Measurements from ENCODE around the gene GRM4. TPM values are rescaled to one million over a fixed set of nuclear protein-coding genes. Genes with fewer than 3 reads are reported as not detected.

The GRM4 gene
- total and polyA plus RNA-seq, 2 experiments from 2014 or later: 0.10 to 0.22 TPM

DNA sequence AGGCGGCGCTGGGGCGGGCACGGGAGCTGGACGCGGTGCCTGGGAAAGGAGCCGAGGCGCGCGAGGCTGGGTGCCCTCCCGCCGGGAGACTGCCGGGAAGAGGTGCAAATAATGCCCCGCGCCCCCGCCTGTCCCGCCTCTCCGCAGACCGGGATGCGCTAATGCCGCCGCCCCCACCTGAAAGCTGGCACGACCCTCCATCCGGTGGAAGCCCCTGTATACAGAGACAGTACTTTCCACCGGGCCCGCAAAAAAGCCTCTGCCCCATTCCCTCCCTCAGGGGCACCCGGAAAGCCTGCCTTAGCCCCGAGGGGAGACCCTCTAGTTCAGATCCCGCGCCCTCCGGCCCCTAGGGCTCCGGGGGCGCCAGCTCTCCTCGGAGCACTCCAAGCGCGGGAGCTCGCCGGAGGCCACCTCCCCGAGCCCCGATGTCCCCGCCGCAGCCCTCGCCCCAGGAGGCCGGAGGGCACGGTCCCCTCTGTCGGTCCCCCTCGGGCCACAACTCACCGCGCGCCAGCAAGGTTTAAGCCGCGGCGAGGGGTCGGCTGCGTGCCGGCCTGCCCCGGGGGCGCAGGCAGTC, 1.2 kb downstream of the GRM4 start:
- 2 to 3% methylated on average over 43 to 52 of the region's 58 CpGs for WGBS, 2 experiments (ENCODE audit: low coverage in 1 of 2, low lambda C conversion rate in 2 of 2, missing lambda C conversion rate in 2 of 2)
- Histone ChIP-seq H3K4me1 (ENCODE audit: insufficient read depth) (no peaks in the 10 kb centered on the region), H3K79me2 (ENCODE audit: insufficient read depth) (no peaks in the 10 kb centered on the region), H3K36me3 (ENCODE audit: low read depth) (no peaks in the 10 kb centered on the region), H3K27ac (no peak overlapping the region), H3K27me3 (replicated peaks; ENCODE audit: insufficient read depth) (peaks cover 41% of the 10 kb centered on the region), H3K4me2 (ENCODE audit: unreplicated experiment) (peak overlapping the region; percentile 53), H4K20me1 (ENCODE audit: insufficient read depth) (no peaks in the 10 kb centered on the region), H3K9me3 (ENCODE audit: low read depth) (no peaks in the 10 kb centered on the region), H3F3A (ENCODE audit: insufficient read depth) (0 out of 2 replicates have a peak, but pooled peaks cover 3% of the 10 kb centered on the region), H3K4me3 (peak overlapping the region; percentile 74), H2AFZ (peak overlapping the region; percentile 64), H3K9ac (no peak overlapping the region), H3K9me2 (ENCODE audit: insufficient read depth) (no peaks in the 10 kb centered on the region)
- DNase-seq: peak; percentile 27
- in situ Hi-C loops (cut with MboI): no loop called here
- TF ChIP-seq EZH2phosphoT487 (IDR thresholded peaks at IDR 0.05; ENCODE audit: insufficient read depth, low read depth): no peak
- TF ChIP-seq EZH2 (IDR thresholded peaks at IDR 0.05; ENCODE audit: insufficient read depth, poor library complexity, severe bottlenecking): peak; percentile 86

DNA sequence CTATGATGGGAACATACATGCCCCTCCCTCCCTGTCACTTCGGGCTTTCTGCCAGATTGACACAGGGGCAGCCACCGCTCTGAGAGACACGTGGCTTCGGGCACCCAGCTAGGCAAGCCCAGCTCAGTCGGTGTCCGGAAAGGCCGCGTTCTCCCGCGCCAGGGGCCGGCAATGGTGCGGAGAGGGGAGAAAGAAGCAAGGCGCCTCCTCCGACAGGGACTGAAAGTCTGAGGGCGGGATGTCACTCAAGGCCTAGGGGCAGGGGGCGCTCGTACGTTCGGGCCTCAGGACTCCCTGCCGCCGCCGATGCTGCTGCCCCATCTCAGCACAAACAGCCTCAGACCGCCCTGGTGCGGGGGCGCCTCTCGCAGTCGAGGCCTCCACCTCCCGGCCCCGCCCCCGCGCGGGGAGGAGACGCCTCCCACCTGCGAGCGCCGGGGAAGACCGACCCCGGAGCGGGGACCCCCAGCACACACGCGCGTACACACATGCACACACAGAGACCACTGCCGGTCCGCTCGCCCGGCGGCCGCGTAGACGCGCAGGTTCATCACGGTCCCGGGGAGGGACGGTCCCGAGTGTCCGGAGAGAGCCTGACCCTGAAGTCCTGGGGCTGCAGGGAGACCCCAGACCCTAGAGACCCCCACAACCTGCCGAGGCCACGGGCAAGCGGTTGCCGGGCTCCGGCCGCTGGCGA, 1.9 kb downstream of the GRM4 start:
- peaks cover 44% of the 10 kb centered on the region for H3K27me3 ChIP-seq (replicated peaks; ENCODE audit: insufficient read depth)
- 2% methylated on average over 40 to 61 of the region's 63 CpGs for WGBS, 2 experiments (ENCODE audit: low coverage in 1 of 2, low lambda C conversion rate in 2 of 2, missing lambda C conversion rate in 2 of 2)
- peak overlapping the region; percentile 53 for H3K4me2 ChIP-seq (ENCODE audit: unreplicated experiment)

DNA sequence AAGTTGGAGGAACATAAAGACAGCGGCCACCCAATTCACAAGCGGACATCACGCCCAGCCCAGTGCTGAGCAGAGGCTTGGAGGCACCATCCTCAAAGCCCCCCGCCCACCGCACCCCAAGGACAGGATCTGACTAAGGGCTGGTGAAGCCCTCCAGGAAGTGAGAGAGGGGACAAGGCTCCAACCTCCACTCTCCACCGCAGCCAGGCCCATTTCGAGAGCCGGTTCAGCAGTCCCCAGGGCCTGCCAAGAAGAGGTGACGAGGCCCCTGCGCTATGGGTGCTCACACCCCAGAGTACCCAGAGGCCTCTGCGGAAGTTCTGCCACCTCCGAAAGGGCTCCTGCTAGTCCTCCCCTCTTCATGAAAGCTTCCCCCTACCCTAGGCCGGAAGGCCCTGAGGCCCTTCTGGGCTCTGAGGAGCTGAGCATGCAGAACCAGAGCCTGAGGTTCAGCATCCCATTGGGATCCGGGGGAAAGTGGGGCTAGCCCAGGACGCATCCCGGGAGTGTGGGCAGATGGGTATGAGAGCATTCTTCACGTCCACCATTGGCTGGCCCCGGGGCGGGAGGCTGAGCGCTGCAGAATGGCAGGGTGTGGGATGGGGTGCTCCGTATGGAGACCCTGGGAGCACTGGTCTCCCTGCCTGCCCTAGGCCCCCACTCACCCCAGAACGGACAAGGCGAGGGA, 2.5 kb downstream of the GRM4 start:
- WGBS, 2 experiments (ENCODE audit: low coverage in 1 of 2, low lambda C conversion rate in 2 of 2, missing lambda C conversion rate in 2 of 2): 29 to 37% methylated on average over 23 of the region's 23 CpGs
- in situ Hi-C loops (cut with MboI): no loop called here
- no peaks in the 10 kb centered on the region for H3K4me1 ChIP-seq (ENCODE audit: insufficient read depth)
- H2AFZ ChIP-seq: no peak overlapping the region
- no peak for DNase-seq
- no peaks in the 10 kb centered on the region for H3K79me2 ChIP-seq (ENCODE audit: insufficient read depth)
- H3K9me3 ChIP-seq (ENCODE audit: low read depth): no peaks in the 10 kb centered on the region
- H3K9me2 ChIP-seq (ENCODE audit: insufficient read depth): no peaks in the 10 kb centered on the region
- H3K27me3 ChIP-seq (replicated peaks; ENCODE audit: insufficient read depth): peaks cover 50% of the 10 kb centered on the region
- peak overlapping the region; percentile 53 for H3K4me2 ChIP-seq (ENCODE audit: unreplicated experiment)
- no peaks in the 10 kb centered on the region for H3K36me3 ChIP-seq (ENCODE audit: low read depth)
- TF ChIP-seq EZH2phosphoT487 (IDR thresholded peaks at IDR 0.05; ENCODE audit: insufficient read depth, low read depth): no peak
- TF ChIP-seq EZH2 (IDR thresholded peaks at IDR 0.05; ENCODE audit: insufficient read depth, poor library complexity, severe bottlenecking): no peak
- no peaks in the 10 kb centered on the region for H4K20me1 ChIP-seq (ENCODE audit: insufficient read depth)
- no peak overlapping the region; the same call in 1 of the 2 replicates for H3K4me3 ChIP-seq
- no peak overlapping the region for H3K9ac ChIP-seq
- H3F3A ChIP-seq (ENCODE audit: insufficient read depth): 0 out of 2 replicates have a peak, but pooled peaks cover 3% of the 10 kb centered on the region
- no peak overlapping the region for H3K27ac ChIP-seq

More for the DNA sequence above, 1.9 kb downstream of the GRM4 start:
- Histone ChIP-seq H4K20me1 (ENCODE audit: insufficient read depth) (no peaks in the 10 kb centered on the region), H3K4me1 (ENCODE audit: insufficient read depth) (no peaks in the 10 kb centered on the region), H2AFZ (no peak overlapping the region), H3K9me3 (ENCODE audit: low read depth) (no peaks in the 10 kb centered on the region), H3K79me2 (ENCODE audit: insufficient read depth) (no peaks in the 10 kb centered on the region), H3K9ac (no peak overlapping the region), H3K27ac (no peak overlapping the region), H3F3A (ENCODE audit: insufficient read depth) (0 out of 2 replicates have a peak, but pooled peaks cover 3% of the 10 kb centered on the region), H3K9me2 (ENCODE audit: insufficient read depth) (no peaks in the 10 kb centered on the region), H3K36me3 (ENCODE audit: low read depth) (no peaks in the 10 kb centered on the region), H3K4me3 (peak overlapping the region; percentile 74)
- DNase-seq: peak; percentile 29
- in situ Hi-C loops (cut with MboI): no loop called here
- TF ChIP-seq EZH2phosphoT487 (IDR thresholded peaks at IDR 0.05; ENCODE audit: insufficient read depth, low read depth) (no peak), EZH2 (IDR thresholded peaks at IDR 0.05; ENCODE audit: insufficient read depth, poor library complexity, severe bottlenecking) (no peak)
